ENCODE measurements around the gene POLR2J. TPM values are rescaled to one million over a fixed set of nuclear protein-coding genes. Genes with fewer than 3 reads are reported as not detected.
A peak's percentile ranks its signal among the peaks of the same experiment; 100 is the strongest.

The POLR2J gene
- total RNA-seq, 1 donor from 2014 or later, result 26.8 TPM

DNA sequence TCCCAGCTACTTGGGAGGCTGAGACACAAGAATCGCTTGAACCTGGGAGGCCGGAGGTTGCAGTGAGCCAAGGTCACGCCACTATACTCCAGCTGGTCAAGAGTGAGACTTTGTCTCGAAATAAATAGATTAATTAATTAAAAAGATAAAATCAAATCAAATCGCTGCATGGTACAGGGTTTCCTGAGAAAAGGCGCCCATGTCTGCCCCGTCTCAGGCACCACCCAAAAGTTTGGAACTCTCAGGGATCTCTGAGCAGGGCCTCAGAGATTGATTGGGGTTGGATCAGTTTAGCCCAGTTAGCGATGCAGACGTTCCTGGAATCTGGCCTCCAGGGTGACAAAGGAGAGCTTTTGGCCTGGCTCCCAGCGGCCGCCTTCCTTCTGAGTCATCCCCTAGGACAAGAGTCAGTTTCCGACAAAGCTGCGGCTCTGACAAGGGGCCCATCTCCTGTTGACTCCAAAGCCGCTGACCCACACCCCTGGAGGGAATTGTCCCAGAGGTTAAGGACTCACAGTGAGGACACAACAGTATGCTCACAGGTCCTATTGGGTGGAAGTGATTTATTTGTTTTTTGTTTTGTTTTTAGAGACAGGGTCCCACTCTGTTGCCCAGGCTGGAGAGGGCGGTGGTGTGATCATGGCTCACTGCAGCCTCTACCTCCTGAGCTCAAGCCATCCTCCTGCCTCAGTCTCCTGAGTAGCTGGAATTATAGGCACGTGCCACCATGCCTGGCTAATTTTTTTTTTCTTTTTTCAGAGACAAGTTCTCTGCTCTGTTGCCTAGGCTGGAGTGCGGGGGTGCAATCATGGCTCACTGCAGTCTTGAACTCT, 38.5 kb downstream of the POLR2J start:
- peak; percentile 73 to 94 for DNase-seq (ENCODE audit: low read depth in 2 of 2)

DNA sequence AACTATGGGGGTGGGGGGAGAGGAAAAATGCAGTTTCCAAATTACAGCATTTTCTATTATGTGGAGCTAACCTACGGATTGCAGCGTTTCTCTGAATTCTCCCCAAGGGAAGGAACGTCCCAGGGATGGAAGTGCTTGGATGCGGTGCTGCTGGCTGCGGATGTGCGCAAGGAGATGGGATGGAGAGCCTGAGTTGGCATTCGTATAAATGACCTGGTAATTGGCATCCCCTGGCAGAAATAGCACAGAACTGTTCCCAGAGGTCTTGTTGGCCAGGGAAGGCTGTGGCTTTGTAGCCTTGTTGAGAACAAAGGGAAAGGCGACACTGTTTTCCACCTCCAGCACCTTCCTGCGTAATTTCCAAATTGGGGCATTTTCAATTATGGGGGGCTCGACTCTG, 42.6 kb downstream of the POLR2J start:
- no peak for DNase-seq (ENCODE audit: low read depth in 2 of 2)

DNA sequence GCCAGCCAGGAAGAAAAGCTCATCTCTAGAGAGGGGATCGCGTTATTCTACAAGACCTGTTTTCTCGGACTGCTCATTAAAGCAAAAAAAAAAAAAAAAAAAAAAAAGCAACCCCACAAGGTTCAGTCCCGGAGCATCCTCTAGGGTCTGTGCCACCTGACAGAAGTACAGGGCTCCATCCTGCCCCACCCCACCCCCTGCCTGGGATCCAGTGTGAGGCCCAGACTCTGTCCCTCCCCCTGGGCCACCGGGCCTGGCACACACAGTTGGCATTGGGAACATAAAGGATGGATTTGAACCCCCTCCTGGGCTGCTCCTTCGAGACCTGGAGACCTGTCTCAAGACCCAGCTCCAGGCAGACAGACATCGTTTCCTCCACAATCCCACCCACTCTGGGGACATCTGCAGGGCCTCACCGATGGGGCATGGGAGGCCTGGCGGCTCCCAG, 44.7 kb downstream of the POLR2J start:
- DNase-seq (ENCODE audit: low read depth in 2 of 2), result no peak

DNA sequence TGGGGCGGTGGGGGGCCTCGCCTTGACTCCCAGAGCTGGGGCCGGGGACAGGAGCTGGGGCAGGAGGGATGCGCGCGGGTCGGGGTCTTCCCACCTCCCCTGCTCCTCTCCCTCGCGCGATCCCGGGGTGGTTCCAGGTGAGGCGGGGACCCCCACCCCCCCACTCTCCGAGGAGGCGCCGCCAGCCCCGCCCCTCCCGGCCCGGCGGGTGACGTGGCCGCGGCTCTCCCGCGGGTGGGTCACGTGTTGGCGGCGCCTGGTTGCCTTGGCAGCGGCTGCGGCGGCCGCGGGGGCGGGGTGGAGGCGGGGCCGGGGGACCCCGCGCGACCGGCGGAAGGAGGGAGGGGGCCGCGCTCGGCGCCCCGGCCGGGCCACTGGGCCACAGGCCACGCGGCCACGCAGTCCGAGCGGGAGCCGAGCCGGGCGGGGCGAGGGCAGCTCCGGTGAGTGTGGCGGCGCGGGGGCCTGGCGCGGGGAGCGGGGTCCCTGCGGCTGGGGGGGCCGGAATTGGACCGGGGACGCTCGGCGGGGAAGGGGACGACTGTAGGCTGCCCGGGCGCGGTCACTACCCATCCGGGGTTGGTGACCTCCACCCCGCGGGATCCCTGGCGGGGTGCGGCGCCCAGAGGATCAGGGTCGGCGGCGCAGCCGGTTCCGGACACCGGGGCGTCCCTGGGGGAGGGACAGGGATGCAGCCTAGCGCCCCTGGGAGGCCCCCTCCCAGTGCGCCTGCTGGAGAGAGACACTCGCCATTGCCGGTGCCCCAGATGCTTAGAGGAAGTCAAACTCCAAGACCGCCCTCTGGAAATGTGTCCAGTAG, 45.3 kb downstream of the POLR2J start, which contains the start of gene ORAI2:
TSS of gene ORAI2 (plus strand) at position 357 of the 820 bp plus-strand sequence. CDS start 5,382 bp downstream, outside the sequence.
- peak; percentile 70 to 86 for DNase-seq (ENCODE audit: low read depth in 2 of 2)

DNA sequence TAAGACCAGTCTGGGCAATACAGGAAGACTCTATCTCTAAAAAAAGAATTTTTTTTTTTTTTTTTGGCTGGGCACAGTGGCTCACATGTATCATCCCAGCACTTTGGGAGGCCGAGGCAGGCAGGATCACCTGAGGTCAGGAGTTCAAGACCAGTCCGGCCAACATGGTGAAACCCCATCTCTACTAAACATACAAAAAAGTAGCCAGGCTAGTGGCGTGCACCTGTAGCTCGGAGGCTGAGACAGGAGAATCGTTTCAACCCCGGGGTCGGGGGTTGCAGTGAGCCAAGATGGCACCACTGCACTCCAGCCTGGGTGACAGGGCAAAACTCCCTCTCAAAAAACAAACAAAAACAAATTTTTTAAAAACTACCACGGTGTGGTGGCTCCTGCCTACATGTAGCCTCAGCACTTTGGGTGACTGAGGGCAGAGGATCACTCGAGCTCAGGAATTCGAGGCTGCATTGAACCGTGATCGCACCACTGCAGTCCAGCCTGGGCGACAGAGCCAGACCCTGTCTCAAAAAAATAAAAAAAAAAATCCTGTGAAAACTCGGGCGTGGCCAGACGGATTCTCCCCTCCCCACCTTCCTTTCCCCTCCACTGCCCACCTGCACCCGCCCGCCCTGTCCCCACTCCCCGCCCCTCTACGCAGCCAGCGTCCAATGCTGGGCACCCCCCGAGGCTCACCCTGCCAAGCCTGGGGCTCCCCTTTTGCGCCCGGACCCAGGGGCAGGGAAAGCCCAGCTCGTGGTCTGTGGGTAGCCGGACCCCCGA, 46.1 kb downstream of the POLR2J start:
- no peak for DNase-seq (ENCODE audit: low read depth in 2 of 2)

DNA sequence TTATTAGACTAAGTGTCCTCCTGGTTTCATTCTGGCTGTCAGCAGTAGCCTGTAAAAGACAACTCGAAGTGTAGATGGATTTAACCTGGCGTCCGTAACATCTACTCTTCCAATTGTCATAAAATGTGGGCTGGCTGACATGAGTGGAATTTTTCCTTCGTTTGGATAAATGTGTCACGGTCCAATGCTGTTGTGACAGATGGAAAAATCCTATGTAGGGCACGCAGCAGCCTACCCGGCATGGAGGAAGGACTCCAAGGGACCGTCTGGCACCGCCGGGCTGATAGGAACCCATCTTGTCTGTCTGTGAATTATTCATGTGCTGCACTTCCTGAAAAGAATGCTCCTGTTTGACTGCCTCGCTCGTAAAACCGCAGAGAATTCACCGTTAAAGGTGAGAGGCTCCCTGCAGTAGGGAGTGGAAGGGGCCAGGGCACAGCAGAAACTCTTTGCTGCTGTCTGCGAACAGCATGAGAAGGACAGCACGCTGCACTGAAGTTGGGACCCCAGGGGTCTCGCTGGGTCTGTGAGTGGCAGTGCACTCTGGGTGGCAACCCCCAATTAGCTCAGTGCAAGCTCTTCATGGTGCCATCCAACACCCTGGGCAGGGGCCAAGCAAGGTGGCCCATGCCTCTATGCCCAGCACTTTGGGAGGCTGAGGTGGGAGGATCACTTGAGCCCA, 47.0 kb downstream of the POLR2J start:
- DNase-seq (ENCODE audit: low read depth in 2 of 2), result peak in 1 of 2 donors; percentile 76

DNA sequence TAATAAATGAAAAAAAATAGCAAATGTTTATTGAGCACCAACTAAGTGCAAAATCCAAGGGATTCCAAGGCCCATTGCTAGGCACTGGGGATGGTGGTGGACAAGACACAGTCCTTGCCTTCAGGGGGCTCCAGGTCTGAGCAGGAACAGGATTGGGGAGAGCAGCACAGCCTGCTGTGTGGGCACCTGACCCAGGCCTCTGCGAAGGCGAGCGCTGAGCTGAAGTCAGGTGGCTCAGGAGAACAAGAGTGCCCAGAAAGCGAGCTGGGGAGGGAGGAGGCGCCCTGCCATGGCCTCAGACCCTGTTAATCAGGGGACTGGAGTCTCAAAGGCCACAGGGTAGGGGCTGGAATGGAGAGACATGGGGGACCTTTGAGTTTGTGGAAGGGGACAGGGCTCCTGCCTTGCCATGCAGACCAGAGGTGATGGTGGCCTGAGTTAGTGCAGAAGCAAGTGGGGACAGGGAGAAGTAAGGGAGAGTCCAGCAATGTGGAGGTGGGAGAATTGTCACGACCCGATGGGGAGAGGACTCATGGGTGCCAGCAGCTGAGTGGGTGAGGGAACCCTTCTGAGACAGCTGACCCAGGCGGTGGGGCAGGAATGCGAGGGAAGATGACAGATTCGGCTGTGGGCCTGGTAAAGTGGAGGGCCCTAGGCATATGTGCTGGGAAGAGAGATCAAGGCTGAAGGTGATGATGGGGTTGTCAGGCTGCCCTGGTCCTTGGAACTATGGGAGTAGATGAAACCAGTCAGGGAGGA, 49.4 kb downstream of the POLR2J start:
- DNase-seq (ENCODE audit: low read depth in 2 of 2), result no peak

DNA sequence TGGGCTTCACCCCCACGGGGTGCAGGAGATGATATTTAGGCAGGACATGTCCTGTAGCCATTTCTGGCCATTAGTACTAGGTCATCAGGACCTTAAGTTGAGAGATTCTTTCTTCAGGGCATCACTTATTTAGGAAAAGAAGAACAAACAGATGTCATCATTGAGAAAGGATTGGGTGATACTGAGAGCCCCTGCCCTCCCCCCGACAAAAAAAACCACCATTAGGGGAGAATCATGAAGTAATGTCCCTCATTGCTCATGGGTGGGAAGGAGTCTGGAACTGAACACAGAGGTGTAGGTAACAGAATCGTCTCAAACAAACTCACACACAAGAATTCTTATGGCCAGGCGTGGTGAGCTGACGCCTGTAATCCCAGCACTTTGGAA, 51.7 kb downstream of the POLR2J start:
- no peak for DNase-seq (ENCODE audit: low read depth in 2 of 2)

DNA sequence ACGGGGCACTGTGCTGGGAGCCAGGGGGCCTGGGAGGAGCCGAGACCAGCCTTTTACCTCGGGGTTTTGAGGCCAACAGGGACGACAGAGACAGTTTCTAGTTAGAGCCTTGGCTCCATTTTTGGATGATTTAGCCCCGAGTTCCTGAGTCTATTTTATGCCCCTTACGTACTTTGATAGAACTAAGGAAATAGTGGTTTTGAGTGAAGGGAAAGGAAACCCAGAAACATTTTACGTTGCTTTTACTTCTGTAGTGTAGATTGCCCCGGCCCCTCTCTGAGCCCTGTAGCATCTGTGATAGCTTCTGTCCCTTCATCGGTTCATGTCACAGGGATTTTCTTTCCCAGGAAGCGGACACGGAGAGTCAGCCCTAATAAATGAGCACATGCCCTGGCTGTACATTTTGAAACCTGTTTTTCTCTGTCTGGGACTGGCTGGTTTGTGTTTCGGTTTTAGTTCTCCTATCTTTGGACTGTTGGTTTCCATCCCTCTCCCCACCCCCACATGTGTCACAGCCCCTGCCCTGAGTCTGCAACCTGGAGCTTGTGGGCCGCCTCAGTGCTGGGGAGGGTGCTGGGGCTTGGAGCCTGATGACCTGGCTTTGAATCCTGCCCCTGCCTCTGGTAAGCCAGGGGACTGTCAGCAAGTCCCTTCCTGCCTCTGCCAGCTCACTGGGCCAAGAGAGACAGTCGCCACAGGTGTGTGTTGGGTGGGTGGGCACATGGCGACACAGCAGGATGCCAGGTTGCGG, 52.3 kb downstream of the POLR2J start:
- DNase-seq (ENCODE audit: low read depth in 2 of 2), result no peak

DNA sequence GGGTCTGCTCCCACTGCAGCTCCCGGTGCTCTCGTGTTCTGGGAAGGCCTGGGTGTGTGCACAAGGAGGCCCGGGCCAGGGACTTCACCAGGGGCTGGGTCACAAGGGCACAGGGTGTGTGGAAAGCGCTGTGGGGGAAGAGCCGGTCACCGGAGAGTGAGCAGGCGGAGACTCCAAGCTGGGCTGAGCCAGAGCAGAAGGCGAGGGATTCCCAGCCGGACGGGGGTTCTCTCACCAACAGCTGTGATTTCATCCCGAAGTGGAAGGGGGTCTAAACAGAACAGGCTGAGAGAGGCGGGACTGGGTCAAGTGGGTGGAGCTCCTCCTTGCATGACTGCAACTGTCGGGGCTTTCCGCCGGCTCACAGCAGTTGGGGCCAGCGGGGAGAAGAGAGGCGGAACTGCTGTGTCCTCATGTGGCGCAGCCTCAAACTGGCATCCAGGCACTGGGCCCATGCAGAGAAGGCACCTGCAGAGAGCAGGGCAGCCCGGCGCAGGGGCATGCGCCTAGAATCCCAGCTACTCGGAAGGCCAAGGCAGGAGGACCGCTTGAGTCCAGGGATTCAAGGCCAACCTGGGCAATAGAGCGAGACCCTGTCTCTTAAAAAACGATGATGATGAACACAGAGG, 53.0 kb downstream of the POLR2J start:
- DNase-seq (ENCODE audit: low read depth in 2 of 2), result no peak

DNA sequence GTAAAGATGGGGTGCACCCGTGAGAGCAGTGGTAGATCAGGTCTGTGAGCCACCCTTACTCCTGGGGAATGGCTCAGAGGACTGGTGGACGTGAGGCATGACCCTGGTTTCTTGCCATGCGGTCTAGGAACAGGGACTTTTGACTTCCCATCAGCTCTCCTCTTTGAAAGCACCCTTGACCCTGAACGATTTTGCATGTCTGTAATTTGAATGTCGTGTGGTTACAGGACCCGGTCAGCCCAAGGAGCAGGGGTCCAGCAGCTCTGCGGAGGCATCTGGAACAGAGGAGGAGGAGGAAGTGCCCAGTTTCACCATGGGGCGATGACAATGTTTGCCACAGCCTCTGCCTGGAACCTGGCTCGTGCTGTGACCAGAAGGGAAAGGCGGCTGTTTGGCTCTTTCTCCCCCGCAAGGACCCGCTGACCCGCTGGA, 53.9 kb downstream of the POLR2J start:
- no peak for DNase-seq (ENCODE audit: low read depth in 2 of 2)

DNA sequence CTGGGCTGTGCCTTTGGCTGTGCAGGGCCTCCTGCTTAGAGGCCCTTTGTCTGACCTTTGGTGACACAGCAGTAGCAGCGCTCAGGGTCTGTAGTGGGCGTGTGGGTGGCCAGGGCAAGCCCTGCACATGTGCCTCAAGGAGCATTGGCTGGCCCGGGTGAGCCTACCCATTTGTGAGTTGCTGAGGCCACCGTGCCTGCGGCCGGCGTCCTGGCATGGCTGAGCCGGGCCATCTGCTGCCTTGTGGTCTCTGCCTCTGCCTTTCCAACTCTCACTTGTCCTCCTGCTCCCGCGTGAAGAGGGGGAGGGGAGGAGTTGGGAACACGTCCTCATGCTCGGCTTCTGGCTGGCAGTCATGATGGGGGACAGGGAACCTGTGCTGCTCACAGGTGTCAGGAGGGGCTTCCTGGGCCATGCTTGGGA, 54.6 kb downstream of the POLR2J start:
- no peak for DNase-seq (ENCODE audit: low read depth in 2 of 2)

Other genes starting within 250 kb of the POLR2J start
- 0.44 and 0.60 TPM in 2 replicates for gene SH2B2, start 192.1 kb downstream of the POLR2J start, total RNA-seq
- gene SPDYE6, start 122.5 kb downstream of the POLR2J start, total RNA-seq, result not detected in 2 replicates
- 8.1 and 10.3 TPM in 2 replicates for gene PRKRIP1, start 82.6 kb downstream of the POLR2J start, total RNA-seq
- 45.3 and 57.7 TPM in 2 replicates for gene ORAI2, start 45.3 kb downstream of the POLR2J start, total RNA-seq
- gene ALKBH4, start 14.1 kb downstream of the POLR2J start, total RNA-seq, result 8.9 and 10.5 TPM in 2 replicates
- 13.5 and 17.7 TPM in 2 replicates for gene LRWD1, start 13.9 kb downstream of the POLR2J start, total RNA-seq
- 1.4 and 1.7 TPM in 2 replicates for gene RASA4B, start 38.9 kb upstream of the POLR2J start, total RNA-seq
- 0.22 and 2.6 TPM in 2 replicates for gene UPK3BL2, start 64.8 kb upstream of the POLR2J start, total RNA-seq
- gene SPDYE2, start 72.3 kb upstream of the POLR2J start, total RNA-seq, result not detected in 2 replicates
- 13.3 and 26.8 TPM in 2 replicates for gene POLR2J3, start 93.7 kb upstream of the POLR2J start, total RNA-seq
- 3.1 and 3.8 TPM in 2 replicates for gene RASA4, start 137.8 kb upstream of the POLR2J start, total RNA-seq
- gene UPK3BL1, start 163.9 kb upstream of the POLR2J start, total RNA-seq, result 2.4 and 6.9 TPM in 2 replicates
- gene SPDYE2B, start 171.4 kb upstream of the POLR2J start, total RNA-seq, result not detected in 2 replicates
- 0.65 and 2.4 TPM in 2 replicates for gene POLR2J2, start 192.7 kb upstream of the POLR2J start, total RNA-seq

Data from lung microvascular endothelial cell (primary cell).